GM19238 (cell line): ENCODE results near the gene CLPSL2.

Experiments
- DNase-seq: peaks from one replicate; pipeline ENCODE4 v3.0.0; 2011; ENCODE audit warnings: low spot score; ENCODE audit not compliant: insufficient read length

CLPSL2 gene

GRCh38 chr6:35787266-35788218 is 11.1 kb downstream of the CLPSL2 start:
- no peak for DNase-seq

DNA sequence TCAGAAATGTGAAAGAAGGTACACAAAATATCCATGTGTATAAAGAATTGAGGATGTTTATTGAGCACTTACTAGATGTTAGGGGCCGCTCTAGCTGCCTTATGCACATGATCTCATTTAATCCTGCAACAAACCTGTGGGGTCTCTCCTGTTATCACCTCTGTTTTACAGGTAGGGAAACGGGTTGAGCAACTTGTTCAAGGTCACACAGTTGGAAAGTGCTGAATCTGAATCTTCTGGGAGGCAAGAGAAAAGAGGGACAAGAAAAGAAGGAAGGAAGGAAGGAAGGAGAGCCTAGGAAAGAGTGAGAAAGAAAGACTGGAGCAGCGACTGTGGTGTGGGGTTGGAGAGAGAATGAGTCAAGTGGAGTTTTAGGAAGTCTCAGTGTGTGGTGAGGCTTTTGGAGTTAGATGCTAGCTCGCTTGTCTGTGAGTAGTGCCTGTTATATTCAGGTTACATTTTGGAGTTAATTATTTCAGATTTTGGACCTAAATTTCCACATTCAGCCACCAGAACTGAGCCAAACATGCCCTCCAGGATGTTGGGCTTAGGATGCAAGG is 12.1 kb downstream of the CLPSL2 start:
- DNase-seq, result no peak

DNA sequence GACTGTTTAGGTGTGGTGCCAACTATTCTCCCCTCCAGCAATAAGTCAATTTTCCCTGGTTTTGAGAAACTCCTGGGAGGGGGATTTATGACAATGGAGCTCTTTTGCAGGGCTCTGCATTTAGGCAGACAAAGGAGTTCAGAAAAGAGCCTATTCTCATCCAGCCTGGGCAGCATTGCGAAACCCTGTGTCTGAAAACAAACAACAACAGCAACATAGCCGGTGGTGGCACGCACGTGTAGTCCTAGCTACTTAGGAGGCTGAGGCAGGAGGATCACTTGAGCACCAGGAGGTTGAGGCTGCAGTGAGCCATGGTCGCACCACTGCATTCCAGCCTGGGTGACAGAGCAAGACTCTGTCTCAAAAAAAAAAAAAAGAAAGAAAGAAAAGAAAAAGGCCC is 14.3 kb downstream of the CLPSL2 start:
- DNase-seq, result no peak

- DNase-seq, result no peak
These were observed 18.4 kb downstream of the CLPSL2 start for GRCh38 chr6:35794536-35795452.

GRCh38 chr6:35795453-35796071 is 19.2 kb downstream of the CLPSL2 start:
- no peak for DNase-seq

DNA sequence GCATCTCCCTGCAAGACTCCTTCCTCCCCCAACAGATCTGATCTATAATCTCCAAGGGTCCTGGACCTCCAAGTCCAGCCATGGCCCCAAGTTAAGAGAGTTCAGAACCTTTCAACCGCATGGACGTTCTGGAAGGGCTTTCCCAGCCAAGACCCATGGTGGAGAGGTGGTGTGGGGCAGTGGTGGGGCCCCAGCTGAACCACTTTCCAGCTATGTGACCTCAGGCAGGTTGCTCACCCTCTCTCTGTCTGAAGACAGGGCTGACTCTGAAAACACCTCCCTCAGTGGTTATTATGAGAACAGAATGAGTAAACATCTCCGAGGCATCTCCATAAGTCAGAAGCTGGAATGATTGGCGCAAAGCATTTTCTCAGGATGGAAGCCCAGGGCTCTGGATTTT is 19.8 kb downstream of the CLPSL2 start:
- no peak for DNase-seq

DNA sequence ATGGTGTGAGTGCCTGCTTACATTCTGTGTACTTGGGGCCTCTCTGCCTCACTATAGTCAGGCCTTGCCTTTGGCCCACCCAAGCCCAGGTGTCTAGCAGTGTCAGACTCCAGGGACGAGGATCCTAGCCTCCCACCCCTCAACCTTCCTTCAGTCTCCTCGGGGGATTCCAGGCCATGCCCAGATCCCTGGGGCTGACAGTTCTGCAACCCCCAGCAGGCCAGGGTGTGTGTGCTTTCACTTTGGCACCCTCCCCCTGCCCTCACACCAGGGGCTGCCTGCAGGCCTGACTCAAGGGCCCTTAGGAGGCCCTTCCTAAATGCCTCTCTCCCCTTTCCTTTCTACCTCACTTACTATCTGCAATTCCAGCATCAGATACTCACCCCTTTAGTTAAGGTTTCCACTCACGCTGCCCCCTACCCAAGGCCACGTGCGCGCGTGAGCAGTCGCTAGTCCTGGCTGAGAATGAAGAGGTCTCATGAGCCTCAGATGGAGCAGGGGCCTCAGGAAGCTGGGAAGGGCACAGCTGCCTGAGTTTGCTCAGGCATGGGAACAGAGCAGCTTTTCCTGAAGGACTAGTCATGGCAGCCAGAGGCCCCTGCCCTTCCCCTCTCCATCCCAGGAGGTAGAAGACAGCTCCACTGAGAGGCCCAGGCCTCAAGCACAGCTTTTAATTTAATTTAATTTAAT is 21.6 kb downstream of the CLPSL2 start:
- no peak for DNase-seq

DNA sequence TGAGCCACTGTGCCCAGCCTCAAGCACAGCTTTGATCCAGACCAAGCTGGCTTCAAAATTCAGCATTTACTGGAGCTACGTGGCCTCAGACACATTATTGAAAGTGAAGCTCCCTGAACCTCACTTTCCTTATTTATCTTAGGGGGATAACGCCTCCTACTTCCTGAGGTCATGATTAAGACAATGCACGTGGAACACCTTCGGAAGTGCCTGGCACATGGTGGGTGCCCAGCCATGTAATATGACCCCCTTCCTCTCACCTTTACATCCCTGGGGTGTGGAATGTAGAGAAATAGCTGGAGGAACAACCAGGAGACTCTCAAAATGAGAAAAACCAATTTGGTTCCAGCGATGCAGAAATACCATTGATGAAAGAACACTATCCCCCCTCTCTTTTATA is 22.3 kb downstream of the CLPSL2 start:
- DNase-seq, result no peak

DNA sequence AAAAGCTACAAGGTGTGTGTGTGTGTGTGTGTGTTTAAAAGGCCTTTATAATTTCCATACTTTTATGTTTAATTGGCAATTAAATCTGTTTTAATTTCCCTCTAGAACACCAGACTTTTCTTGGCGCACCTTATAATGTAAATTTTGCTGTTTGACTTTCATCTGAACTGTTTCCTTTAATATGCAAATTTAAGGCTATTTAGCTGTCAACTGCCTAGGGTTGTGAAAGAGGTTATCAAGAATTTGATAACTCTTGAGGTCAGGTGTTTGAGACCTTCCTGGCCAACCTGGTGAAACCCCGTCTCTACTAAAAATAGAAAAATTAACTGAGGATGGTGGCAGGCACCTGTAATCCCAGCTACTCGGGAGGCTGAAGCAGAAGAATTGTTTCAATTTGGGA is 24.8 kb downstream of the CLPSL2 start:
- DNase-seq, result no peak

GRCh38 chr6:35804996-35805736 is 28.8 kb downstream of the CLPSL2 start, which contains the start of gene LHFPL5:
TSS of gene LHFPL5 (plus strand) at chr6:35805352. CDS start at chr6:35805671, 319 bp downstream.
- peak; percentile 65 for DNase-seq

- DNase-seq, result no peak
These were observed 32.3 kb downstream of the CLPSL2 start for GRCh38 chr6:35808688-35809087.

DNA sequence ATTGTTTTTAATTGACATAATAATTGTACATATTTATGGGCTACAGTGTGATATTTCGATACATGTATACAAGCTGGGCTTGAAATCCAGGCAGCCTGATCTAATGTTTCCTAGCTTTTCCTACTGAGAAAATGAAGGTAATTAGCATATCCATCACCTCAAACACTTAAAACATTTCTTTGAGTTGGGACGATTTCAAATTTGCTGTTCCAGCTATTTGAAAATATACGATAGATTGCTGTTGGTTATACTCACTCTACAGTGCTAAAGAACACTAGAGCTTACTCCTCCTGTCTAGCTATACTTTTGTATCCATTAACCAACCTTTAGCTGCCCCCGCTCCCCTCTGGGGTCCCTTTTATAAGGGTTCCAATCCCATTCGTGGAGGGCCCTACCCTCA is 33.4 kb downstream of the CLPSL2 start:
- DNase-seq, result no peak

- DNase-seq, result no peak
These were observed 34.7 kb downstream of the CLPSL2 start for GRCh38 chr6:35810971-35811698.

DNA sequence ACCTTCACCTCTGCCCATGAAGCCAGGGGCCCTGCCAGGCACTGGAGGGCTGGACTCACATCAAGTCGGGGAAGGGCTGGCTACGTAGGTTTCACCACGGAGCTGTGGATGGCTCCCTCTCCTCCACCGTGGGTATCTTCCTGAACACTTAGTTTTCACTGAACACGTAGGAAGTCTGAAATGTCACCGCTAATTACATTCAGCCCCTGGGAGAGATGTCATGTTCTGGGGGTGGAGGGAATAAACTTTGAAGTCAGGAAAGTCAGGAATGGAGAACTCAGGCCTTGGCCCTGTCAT is 35.2 kb downstream of the CLPSL2 start:
- DNase-seq, result no peak

DNA sequence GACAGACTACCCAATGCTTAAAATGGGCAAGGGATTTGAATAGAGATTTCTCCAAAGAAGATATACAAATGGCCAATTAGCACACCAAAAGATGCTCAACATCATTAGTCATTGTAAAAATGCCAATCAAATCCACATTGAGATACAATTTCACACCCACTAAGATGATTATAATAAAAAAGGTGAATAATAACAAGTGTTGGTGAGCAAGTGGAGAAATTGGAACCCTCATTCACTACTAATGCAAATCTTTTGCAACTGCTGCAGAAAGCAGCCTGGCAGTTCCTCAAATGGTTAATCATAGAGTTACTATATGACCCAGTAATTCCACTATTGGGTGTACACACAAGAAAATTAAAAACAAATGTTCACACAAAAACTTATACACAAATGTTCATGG is 41.1 kb downstream of the CLPSL2 start:
- DNase-seq, result no peak

- DNase-seq, result no peak
These were observed 47.2 kb downstream of the CLPSL2 start for GRCh38 chr6:35823601-35824000.

DNA sequence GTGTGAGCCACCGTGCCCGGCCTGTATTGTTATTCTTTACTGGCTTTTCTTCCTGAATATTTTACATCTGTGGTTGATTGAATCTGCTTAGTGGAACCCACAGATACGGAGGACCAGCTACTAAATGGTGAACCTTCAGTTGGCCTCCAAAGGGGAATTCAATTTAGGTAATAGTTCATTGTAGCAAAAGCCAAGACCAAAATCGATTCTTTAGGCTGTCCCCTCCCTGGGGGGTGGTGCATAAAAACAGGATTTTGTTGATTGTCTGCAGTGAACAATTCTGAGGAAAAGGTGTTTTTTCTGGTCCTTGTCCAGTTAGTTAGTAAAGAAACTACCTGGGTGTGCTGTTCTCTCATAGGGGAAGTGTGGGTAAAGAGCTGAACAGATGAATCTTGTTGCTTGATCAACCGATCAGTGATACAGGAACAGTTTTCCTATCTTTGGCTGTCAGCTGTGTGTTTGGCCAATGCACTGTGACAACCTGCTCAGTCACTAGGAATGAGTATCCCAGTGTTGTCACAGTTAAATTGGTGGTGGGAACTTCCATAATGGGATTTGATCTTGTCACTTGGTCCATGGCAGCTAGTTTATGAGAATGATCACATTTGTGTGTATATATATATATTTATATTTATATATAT is 48.3 kb downstream of the CLPSL2 start:
- DNase-seq, result no peak
